HG03139 (cell line): ENCODE data around the gene UVSSA.
"Not testable (repeated sequence)": the region's sequence is repeated elsewhere in the genome, so short reads cannot be mapped to it uniquely, and the experiment has no call there.

Experiments used
- ATAC-seq: cut with Tn5 transposase; IDR thresholded peaks from one replicate; pipeline ENCODE4 v1.9.1; 2021; ENCODE audit not compliant: unreplicated experiment

Gene UVSSA

DNA sequence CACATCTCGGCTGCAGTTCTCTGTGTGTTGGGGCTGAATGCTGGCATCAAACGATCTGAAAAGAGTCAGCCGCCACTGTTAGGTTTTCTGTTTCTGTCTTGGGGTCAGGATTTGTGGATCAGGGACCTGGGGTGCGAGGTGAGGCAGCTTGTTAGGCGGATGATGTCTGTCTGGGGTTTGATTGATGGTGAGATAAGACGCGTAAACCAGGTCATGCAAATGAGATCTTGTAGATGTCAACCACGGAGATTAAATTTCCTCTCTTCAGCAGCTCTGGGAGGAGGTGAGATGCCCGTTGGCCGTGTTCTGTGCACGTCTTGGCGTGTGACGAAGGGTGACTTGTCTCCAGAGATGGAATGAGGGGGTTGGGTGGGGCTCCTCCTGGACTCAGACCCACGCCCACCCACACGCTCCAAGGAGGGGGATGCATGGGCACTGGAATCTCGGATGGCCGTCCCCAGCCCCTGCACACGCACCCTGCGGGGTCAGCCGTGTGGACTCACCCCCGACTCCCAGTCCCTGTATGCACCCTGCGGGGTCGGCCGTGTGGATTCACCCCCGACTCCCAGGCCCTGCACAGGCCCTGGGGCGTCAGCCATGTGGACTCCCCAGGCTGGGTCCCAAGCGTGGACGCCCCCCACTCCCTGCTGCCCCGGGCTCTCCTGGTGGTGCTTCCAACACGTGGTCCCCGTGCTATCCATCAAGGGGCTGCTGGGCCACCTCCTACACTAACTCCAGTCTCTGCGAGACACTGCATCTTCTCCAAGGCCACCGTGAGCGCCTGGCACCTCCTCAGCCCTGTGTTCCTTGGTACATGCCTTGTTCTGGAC lies 16.0 kb upstream of the UVSSA start:
- ATAC-seq: no peak

GRCh38 chr4:1331591-1332353 lies 15.2 kb upstream of the UVSSA start:
- no peak for ATAC-seq

- no peak for ATAC-seq
These were observed 14.3 kb upstream of the UVSSA start for GRCh38 chr4:1332686-1333085.

DNA sequence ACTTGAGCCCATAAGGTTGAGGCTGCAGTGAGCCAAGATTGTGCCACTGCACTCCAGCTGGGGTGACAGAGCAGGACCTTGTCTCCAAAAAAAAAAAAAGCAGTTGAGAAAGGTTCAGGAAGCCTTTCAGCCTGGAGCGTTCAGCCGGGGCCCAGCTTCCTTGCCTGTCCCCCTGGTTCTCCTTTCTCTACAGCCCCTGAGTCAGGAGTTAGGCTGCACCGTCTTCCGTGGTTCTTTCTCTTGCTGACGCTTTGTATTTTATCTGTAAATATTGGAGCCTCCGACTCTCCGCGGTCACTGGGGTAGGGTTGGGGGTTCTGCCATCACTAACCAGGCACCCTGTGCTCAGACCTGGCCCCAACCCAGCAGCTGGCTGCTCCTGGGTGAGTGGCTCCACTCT lies 13.8 kb upstream of the UVSSA start:
- no peak for ATAC-seq

DNA sequence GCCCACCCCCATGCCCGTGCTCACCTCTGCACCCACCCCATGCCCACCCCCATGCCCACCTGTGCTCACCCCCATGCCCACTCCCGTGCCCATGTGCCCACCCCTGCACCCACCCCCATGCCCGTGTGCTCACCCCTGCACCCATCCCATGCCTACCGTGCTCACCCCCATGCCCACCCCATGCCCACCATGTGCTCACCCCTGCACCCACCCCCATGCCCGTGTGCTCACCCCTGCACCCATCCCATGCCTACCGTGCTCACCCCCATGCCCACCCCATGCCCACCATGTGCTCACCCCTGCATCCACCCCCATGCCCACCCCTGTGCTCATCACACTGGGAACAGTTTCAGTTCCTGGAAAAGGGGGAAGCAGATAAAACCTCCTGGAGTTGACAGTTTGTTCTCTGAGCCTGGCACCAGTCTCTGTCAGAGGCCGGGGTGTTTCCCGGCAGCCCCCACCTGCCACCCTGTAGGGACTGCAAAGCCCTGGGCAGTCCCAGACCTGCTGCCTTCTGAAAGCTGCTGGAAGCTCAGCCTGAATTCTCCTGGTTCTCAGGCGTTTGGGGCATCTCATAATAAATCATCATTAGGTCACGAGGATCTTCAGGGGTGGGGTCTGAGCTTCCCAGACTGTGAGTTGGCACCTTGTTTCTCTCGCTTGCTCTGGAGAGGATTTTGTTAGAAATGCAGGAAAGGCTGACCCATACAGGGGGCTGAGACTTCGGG lies 13.0 kb upstream of the UVSSA start:
- ATAC-seq: not testable (repeated sequence)

DNA sequence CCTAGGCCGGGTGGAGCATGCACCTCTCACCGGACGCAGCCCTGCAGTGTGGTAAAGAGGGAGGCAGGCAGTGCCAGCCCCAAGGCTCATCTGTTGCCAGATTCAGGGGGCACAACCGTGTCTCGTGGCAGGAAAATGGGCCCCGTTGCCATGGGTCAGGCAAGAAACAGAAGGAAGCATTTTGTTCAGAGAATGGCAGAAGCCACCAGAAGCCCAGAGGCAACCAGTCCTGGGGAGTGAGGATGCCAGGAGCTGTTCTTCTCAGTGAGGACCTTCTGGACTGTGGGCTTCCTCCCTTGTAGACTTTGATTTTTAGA lies 12.5 kb upstream of the UVSSA start:
- no peak for ATAC-seq

- not testable (repeated sequence) for ATAC-seq
These were observed 11.7 kb upstream of the UVSSA start for GRCh38 chr4:1335193-1335883.

DNA sequence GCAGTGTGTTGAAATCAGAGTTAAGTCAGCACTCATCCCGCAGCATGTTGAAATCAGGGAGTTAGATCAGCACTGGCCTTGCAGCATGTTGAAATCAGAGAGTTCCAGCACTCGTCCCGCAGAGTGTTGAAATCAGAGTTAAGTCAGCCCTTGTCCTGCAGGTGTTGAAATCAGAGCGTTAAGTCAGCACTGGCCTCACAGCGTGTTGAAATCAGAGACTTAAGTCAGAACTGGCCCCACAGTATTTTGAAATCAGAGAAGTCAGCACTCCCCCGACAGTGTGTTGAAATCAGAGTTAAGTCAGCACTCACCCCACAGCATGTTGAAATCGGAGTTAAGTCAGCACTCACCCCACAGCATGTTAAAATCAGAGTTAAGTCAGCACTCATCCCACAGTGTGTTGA lies 10.9 kb upstream of the UVSSA start:
- no peak for ATAC-seq

- ATAC-seq: no peak
These were observed 9.6 kb upstream of the UVSSA start for GRCh38 chr4:1337376-1337831.

DNA sequence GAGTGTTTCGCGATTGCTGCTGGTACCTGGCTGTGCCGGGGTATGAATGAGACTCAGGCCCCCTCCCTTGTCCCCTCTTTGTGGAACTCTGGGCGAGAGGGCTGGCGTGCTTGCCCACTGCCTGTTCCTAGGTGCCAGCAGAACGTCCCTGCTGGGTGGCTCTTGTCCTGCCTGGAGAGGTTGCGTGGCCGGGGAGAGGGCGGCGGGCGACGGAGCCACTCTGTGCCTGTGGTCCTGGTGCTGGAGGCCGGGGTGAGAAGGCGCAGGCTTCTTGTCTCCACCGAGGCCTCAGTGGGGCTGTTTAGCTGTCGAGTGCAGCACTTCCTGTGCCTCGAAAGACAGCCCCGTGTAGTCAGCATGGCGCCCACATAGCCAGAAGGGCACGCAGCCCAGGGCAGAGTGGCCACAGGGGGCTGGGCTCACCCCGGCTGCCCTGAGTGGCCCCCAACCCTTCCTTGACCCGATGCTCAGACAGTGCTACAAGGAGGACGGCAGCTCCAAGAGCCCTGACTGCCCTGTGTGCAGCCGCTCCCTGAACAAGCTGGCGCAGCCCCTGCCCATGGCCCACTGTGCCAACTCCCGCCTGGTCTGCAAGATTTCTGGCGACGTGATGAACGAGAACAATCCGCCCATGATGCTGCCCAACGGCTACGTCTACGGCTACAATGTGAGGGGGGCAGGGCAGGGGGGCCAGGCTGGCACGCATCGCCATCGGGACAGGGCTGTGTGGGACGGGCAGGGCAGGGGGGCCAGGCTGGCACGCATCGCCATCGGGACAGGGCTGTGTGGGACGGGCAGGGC lies 8.9 kb upstream of the UVSSA start:
- ATAC-seq: no peak

DNA sequence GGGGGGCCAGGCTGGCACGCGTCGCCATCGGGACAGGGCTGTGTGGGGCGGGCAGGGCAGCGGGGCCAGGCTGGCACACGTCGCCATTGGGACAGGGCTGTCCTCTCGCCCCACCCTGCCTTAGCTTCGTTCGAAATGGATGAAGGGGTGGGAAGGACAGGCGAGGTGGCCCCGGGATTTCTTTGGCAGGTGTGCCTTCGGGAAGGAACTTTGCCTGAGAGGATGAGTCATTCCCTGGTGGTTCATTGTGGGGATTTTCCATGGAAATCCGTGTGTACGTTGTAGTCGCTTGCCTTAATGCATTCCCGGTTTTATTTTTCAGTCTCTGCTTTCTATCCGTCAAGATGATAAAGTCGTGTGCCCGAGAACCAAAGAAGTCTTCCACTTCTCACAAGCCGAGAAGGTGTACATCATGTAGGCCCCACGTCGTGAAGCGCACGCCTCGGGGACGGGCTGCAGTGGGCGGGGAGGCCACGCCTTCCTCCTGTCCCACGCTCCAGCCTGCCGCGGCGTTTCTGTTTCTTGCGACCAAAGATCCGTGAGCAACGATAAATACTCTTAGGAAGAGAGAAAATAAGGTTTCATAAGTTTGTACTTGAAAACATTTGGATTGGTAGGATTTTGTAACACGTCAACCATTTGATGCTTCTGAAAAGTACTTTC lies 8.1 kb upstream of the UVSSA start:
- ATAC-seq: no peak

DNA sequence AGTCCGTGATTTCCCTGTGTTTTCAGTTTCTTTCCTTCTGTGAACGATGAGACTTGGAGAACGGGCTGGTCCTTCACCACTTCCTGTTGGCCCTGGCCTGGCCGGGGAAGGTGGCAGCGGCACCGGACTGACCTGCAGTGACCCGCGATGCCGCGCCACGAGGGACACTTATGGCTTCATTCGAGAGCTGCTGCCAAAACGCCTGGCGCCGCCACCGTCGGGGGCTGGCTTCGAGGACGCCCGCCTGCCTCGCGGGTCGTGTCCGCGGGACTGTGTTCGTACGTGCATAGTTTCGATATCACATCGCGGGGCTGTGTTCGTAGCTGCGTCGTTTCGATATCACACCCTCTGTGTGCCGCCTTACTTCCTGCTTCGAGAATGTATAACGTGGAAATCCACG lies 7.5 kb upstream of the UVSSA start:
- ATAC-seq: no peak

DNA sequence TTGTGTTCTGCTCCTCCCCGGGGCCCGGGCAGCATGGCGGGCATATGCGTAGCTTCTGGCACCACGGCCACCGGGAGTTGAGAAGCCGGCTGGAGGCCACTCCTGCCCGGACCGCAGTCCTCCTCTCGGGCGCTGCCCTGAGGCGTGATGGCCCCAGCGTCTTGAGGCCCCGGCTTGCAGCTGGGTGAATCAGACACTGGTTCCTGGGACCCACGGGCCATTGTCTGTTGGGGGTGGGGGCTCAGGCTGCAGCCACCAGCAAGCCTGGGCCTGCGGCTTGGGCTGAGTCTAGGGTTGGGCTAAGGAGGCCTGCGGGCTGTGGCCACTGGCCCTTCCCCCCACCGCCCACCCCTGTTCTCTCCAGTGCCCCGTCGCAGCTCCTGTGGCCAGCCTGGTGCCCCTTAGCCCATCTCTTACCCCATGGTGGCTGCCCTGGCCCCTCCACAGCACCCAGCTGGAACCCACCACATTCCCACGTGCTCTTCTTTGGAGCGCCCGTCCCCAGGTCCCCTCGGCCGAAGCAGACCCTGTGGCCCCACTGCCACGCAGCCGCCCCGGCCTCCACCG lies 6.7 kb upstream of the UVSSA start:
- ATAC-seq: no peak

- no peak for ATAC-seq
These were observed 6.1 kb upstream of the UVSSA start for GRCh38 chr4:1340861-1341260.

DNA sequence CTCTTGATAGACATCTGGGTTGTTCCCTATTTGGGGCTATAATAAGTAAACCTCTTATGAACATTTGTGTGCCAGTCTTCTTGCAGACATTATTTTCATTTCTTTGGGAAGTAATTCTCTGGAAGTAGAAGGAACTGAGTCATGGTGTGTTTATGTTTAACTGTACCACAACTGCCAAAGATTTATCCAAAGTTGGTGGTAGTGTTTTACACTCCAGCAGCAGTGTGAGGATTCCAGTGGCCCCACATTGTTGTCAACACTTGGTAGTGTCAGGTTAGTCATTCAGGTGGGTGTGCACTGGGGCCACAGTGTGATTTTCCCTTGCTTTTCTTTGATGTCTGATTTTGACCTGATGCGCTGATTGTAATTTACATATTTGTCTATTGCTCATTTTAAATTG lies 5.0 kb upstream of the UVSSA start:
- no peak for ATAC-seq

GRCh38 chr4:1344696-1345095 lies 2.3 kb upstream of the UVSSA start:
- no peak for ATAC-seq

DNA sequence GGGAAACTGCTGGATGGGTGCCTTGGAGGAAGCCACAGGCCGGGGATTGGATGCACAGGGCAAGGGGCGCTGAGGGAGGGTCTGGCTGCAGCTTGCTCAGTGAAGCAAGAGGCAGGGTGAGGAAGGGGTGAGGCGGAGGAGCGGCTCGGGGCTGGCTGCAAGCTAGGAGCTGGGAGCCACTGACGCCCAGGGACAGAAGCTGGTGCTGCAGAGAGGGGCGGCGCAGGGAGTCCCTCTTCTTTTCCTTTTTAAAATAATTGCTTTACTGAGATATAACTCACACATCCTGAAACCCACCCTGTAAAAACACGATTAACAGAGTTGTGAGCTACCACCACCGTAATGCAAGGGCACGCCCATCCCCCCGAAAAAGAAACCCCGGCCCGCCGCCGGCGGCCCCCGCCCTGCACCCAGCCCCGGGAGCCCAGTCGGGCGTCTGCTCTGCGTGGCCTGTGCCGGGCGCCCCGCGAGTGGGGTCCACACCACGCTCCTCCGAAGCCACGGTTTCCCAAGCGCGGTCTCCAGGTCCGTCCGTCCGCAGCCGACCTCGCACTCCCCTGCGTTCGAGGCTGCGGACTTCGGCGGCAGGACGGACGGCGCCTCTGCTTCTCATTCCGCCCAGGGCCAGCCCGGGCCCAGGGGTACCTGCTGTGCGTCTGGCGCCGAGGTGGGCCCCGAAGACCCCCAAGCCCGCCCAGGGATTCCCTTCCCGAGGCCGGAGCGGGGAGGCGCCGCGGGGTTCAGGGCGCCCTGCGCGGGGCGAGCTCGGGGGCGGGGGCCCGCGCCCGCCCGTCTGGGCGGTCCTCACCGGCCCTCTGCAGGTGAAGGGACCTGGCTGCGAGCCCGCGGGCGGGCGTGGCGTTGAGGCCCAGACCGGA lies 866 bp upstream of the UVSSA start:
- ATAC-seq: no peak

DNA sequence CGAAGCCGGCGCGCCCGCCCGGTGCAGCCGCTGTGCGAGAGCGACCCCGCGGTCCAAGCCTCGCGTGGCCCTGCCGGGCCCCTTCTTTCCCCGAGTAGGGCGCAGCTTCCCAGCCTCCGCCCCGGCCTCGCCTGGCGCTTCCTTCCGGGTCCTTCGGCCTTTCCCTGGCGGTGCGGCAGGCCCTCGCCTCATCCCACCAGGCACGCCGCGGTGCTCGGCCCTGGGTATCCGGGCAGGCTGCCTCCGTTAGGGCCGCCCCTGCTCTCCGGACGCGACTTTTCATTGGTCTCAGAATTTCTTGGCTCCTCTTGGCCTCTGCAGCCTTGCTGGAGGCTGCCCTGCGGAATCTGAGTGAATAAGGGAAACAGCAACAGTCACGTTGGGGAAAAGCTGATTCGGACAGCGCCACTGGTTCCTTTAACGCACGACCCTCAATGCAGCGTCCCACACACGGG lies 429 bp downstream of the UVSSA start:
- ATAC-seq: peak; percentile 27
